Upper lobe of left lung (tissue), 4 donors: ENCODE data around the gene AKT1.
A peak's percentile ranks its signal among the peaks of the same experiment; 100 is the strongest.

Source experiments
- POLR2AphosphoS5 ChIP-seq, 2 donors: sonication (generic); formaldehyde crosslinking; IDR thresholded peaks; one replicate each; pipeline ENCODE4 v1.5.1; 2017; ENCODE audit warnings: antibody characterized with exemption in 2 of 2
- TF ChIP-seq, protein P1 (sequence below), 6 experiments: fragments of 450-650 bp in 4 of 6; fragments of 200-600 bp in 2 of 6; sonication (generic) in 2 of 6; IDR thresholded peaks; one replicate each; pipeline ENCODE4 v1.5.1; 2016 to 2019; ENCODE audit warnings: antibody characterized with exemption in 6 of 6

DNA sequence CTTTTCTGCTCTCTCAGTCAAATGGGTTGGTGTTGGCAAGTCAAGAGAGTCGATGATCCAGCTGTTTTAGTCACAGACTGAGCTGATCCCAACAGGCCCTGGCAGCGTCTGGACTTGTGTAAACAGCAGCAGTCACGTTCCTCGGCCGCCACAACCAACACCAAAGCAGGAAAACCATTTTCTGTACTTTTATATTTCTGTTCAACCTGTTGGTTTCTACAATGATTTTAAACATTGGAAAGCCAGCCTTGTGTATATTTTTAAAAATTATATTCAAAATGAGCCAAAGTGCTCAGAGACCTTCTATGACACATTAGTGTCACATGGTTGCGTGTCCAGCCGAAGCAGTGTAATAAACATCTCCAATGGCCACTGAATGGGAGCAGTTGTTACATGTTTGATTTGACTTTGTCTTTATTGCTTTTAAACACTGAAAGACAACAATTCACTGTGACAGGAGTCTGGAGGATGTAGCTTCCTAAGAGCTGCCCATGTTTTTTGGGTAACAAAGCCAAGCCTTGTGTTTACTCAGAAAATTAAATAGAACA lies 48.5 kb downstream of the AKT1 start:
- TF ChIP-seq, protein P1, sequence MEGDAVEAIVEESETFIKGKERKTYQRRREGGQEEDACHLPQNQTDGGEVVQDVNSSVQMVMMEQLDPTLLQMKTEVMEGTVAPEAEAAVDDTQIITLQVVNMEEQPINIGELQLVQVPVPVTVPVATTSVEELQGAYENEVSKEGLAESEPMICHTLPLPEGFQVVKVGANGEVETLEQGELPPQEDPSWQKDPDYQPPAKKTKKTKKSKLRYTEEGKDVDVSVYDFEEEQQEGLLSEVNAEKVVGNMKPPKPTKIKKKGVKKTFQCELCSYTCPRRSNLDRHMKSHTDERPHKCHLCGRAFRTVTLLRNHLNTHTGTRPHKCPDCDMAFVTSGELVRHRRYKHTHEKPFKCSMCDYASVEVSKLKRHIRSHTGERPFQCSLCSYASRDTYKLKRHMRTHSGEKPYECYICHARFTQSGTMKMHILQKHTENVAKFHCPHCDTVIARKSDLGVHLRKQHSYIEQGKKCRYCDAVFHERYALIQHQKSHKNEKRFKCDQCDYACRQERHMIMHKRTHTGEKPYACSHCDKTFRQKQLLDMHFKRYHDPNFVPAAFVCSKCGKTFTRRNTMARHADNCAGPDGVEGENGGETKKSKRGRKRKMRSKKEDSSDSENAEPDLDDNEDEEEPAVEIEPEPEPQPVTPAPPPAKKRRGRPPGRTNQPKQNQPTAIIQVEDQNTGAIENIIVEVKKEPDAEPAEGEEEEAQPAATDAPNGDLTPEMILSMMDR (IDR thresholded peaks at IDR 0.05), result no peak
- peak in 1 of 2 donors; percentile 16 for TF ChIP-seq POLR2AphosphoS5 (IDR thresholded peaks at IDR 0.05)
